Measurements from ENCODE around the gene G3BP1.

Gene G3BP1

DNA sequence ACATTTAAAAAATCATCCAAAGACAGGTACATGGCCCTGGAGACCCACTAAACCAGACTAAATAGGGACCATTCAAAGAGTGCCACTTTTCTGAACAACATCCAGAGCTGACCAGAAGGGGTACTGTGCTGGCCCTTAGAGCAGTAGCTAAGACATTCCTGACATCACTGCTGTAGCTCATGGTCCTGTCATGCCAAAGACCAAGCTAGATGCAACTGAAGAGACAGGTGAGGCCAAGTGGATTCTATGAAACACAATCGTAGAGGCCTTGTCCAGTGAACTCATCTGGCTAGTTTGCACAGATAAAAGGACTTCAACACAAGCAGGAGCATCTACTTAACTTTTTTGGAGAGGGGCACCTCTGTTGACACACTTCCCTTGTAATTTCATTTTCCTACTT, 43.3 kb downstream of the G3BP1 start:
- Histone ChIP-seq H3K4me2 (ENCODE audit: low read depth, low read length, poor library complexity, severe bottlenecking) (no peak overlapping the region), H2AFZ (ENCODE audit: low read length) (no peak overlapping the region), H4K20me1 (ENCODE audit: insufficient read depth, low read length, poor library complexity, severe bottlenecking) (peaks cover 2% of the 10 kb centered on the region), H3K9me3 (ENCODE audit: insufficient read depth, low read depth, low read length) (no peaks in the 10 kb centered on the region), H3K79me2 (ENCODE audit: insufficient read depth, low read length) (no peaks in the 10 kb centered on the region), H3K27me3 (ENCODE audit: insufficient read depth, low read length, poor library complexity, severe bottlenecking) (no peaks in the 10 kb centered on the region), H3K9me2 (replicated peaks; ENCODE audit: low read depth, low read length) (no peaks in the 10 kb centered on the region), H3K36me3 (ENCODE audit: insufficient read depth, low read length) (peaks cover 29% of the 10 kb centered on the region), H3K4me3 (ENCODE audit: low read length, poor library complexity, severe bottlenecking) (no peak overlapping the region), H3K4me1 (ENCODE audit: insufficient read depth, low read length, poor library complexity, severe bottlenecking) (no peaks in the 10 kb centered on the region), H3F3A (ENCODE audit: low read depth) (no peaks in the 10 kb centered on the region), H3K9ac (ENCODE audit: low read depth, low read length, poor library complexity, severe bottlenecking) (no peak overlapping the region)
- no peak for TF ChIP-seq EZH2phosphoT487 (IDR thresholded peaks at IDR 0.05; ENCODE audit: borderline replicate concordance)
- TF ChIP-seq, protein P1, sequence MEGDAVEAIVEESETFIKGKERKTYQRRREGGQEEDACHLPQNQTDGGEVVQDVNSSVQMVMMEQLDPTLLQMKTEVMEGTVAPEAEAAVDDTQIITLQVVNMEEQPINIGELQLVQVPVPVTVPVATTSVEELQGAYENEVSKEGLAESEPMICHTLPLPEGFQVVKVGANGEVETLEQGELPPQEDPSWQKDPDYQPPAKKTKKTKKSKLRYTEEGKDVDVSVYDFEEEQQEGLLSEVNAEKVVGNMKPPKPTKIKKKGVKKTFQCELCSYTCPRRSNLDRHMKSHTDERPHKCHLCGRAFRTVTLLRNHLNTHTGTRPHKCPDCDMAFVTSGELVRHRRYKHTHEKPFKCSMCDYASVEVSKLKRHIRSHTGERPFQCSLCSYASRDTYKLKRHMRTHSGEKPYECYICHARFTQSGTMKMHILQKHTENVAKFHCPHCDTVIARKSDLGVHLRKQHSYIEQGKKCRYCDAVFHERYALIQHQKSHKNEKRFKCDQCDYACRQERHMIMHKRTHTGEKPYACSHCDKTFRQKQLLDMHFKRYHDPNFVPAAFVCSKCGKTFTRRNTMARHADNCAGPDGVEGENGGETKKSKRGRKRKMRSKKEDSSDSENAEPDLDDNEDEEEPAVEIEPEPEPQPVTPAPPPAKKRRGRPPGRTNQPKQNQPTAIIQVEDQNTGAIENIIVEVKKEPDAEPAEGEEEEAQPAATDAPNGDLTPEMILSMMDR (conservative IDR thresholded peaks at IDR 0.05; ENCODE audit: low read length), result no peak

DNA sequence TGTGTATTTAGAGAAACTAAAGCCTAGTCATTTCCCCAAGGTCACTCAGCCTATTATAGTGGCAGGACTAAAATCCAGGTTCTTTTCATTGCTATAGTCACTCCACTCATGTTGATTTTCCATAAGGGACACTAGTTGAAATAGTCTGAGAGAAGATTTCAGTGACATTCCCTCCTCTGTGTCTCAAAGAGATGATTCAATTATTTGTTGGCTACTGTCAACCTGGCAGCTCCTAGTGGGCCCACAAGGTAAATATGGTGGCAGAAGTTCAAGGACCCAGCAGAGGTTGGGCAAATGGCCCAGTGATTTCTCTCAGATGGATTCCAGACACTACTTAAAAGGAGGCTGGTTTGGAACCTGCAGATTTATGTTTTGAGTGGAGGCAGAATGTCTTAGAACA, 48.1 kb downstream of the G3BP1 start:
- Histone ChIP-seq H3F3A (ENCODE audit: low read depth) (no peaks in the 10 kb centered on the region), H3K4me2 (ENCODE audit: low read depth, low read length, poor library complexity, severe bottlenecking) (no peak overlapping the region), H2AFZ (ENCODE audit: low read length) (no peak overlapping the region), H3K79me2 (ENCODE audit: insufficient read depth, low read length) (no peaks in the 10 kb centered on the region), H3K4me1 (ENCODE audit: insufficient read depth, low read length, poor library complexity, severe bottlenecking) (no peaks in the 10 kb centered on the region), H3K4me3 (ENCODE audit: low read length, poor library complexity, severe bottlenecking) (no peak overlapping the region), H4K20me1 (ENCODE audit: insufficient read depth, low read length, poor library complexity, severe bottlenecking) (no peaks in the 10 kb centered on the region), H3K27me3 (ENCODE audit: insufficient read depth, low read length, poor library complexity, severe bottlenecking) (no peaks in the 10 kb centered on the region), H3K36me3 (ENCODE audit: insufficient read depth, low read length) (no peaks in the 10 kb centered on the region; the same call in 1 of the 2 replicates), H3K9me2 (replicated peaks; ENCODE audit: low read depth, low read length) (no peaks in the 10 kb centered on the region), H3K9ac (ENCODE audit: low read depth, low read length, poor library complexity, severe bottlenecking) (no peak overlapping the region), H3K9me3 (ENCODE audit: insufficient read depth, low read depth, low read length) (no peaks in the 10 kb centered on the region)
- no peak for TF ChIP-seq EZH2phosphoT487 (IDR thresholded peaks at IDR 0.05; ENCODE audit: borderline replicate concordance)
- TF ChIP-seq, protein P1 (conservative IDR thresholded peaks at IDR 0.05; ENCODE audit: low read length), result no peak

DNA sequence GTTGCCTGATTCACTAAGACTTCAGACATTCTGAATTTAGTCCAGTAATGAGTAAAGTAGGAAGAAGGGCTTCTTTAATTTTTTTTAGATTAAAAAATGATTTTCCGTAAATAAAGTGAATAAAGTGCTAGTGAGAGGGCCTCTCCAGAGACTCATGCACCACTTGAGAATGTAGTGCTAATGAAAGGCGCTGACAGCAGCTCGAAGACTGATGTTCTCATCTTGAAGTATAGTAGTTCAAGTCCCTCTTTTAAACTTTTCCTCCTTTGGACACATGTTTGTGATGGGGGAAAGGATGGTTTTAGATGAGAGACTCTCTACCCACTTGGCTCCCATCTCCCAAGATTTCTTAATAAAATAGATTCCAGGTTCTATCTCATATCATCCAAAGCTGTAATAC, 48.5 kb downstream of the G3BP1 start:
- Histone ChIP-seq H4K20me1 (ENCODE audit: insufficient read depth, low read length, poor library complexity, severe bottlenecking) (no peaks in the 10 kb centered on the region), H3K9me3 (ENCODE audit: insufficient read depth, low read depth, low read length) (no peaks in the 10 kb centered on the region), H3K4me3 (ENCODE audit: low read length, poor library complexity, severe bottlenecking) (no peak overlapping the region), H3K4me1 (ENCODE audit: insufficient read depth, low read length, poor library complexity, severe bottlenecking) (no peaks in the 10 kb centered on the region), H3K36me3 (ENCODE audit: insufficient read depth, low read length) (no peaks in the 10 kb centered on the region), H3K27me3 (ENCODE audit: insufficient read depth, low read length, poor library complexity, severe bottlenecking) (no peaks in the 10 kb centered on the region), H3K9me2 (replicated peaks; ENCODE audit: low read depth, low read length) (no peaks in the 10 kb centered on the region), H3F3A (ENCODE audit: low read depth) (no peaks in the 10 kb centered on the region), H3K9ac (ENCODE audit: low read depth, low read length, poor library complexity, severe bottlenecking) (no peak overlapping the region), H2AFZ (ENCODE audit: low read length) (no peak overlapping the region), H3K79me2 (ENCODE audit: insufficient read depth, low read length) (no peaks in the 10 kb centered on the region), H3K4me2 (ENCODE audit: low read depth, low read length, poor library complexity, severe bottlenecking) (no peak overlapping the region)
- TF ChIP-seq EZH2phosphoT487 (IDR thresholded peaks at IDR 0.05; ENCODE audit: borderline replicate concordance), result no peak
- TF ChIP-seq, protein P1 (conservative IDR thresholded peaks at IDR 0.05; ENCODE audit: low read length), result no peak

All from Loucy (cell line).